ENCODE results near the gene ISL2. TPM values are rescaled to one million over a fixed set of nuclear protein-coding genes. Genes with fewer than 3 reads are reported as not detected.

The ISL2 gene
- total and polyA plus RNA-seq, 2 of the 13 experiments (the other 11 are each of a cell fraction or from before 2014, with no cell fraction given) = 4.3 to 5.1 TPM

GRCh38 chr15:76333720-76334437 is 2.7 kb upstream of the ISL2 start (continued):
- TF ChIP-seq PRDM10 (CRISPR knock-in tag; IDR thresholded peaks at IDR 0.05; ENCODE audit: low read depth) (peak; percentile 36), HHEX (CRISPR knock-in tag; IDR thresholded peaks at IDR 0.05) (no peak), ZNF557 (CRISPR knock-in tag; IDR thresholded peaks at IDR 0.05) (no peak), FUBP1 (CRISPR knock-in tag; IDR thresholded peaks at IDR 0.05; ENCODE audit: borderline replicate concordance) (0 out of 2 replicates have a peak, but pooled peaks have one; percentile 76), ZFP91 (CRISPR knock-in tag; IDR thresholded peaks at IDR 0.05; ENCODE audit: borderline replicate concordance) (peak; percentile 69; the same call in 1 of the 2 replicates), ZNF337 (CRISPR knock-in tag; IDR thresholded peaks at IDR 0.05; ENCODE audit: borderline replicate concordance, low read depth) (no peak), FOXP1 (IDR thresholded peaks at IDR 0.05) (no peak), FOXP1 (CRISPR knock-in tag; IDR thresholded peaks at IDR 0.05) (no peak), ZNF326 (CRISPR knock-in tag; IDR thresholded peaks at IDR 0.05; ENCODE audit: borderline replicate concordance) (no peak), NCOR1 (IDR thresholded peaks at IDR 0.05; ENCODE audit: borderline replicate concordance, low read length) (no peak), SSRP1 (CRISPR knock-in tag; IDR thresholded peaks at IDR 0.05) (no peak), DBP (CRISPR knock-in tag; IDR thresholded peaks at IDR 0.05; ENCODE audit: not compliant biosample characterization) (no peak), PAWR (CRISPR knock-in tag; IDR thresholded peaks at IDR 0.05; ENCODE audit: borderline replicate concordance) (no peak), NR3C1 (CRISPR knock-in tag; IDR thresholded peaks at IDR 0.05) (no peak), ZNF562 (CRISPR knock-in tag; IDR thresholded peaks at IDR 0.05; ENCODE audit: borderline replicate concordance) (no peak), RAD21 (CRISPR knock-in tag; IDR thresholded peaks at IDR 0.05) (peak; percentile 77), ZNF782 (CRISPR knock-in tag; IDR thresholded peaks at IDR 0.05; ENCODE audit: borderline replicate concordance) (peak; percentile 53; the same call in 1 of the 2 replicates), TOE1 (CRISPR knock-in tag; IDR thresholded peaks at IDR 0.05) (0 out of 2 replicates have a peak, but pooled peaks have one; percentile 56), HOXA7 (CRISPR knock-in tag; IDR thresholded peaks at IDR 0.05) (no peak), YY1 (IDR thresholded peaks at IDR 0.05; ENCODE audit: insufficient read depth, insufficient replicate concordance, low read depth, low read length) (no peak), ZNF354B (CRISPR knock-in tag; IDR thresholded peaks at IDR 0.05) (no peak), ONECUT2 (CRISPR knock-in tag; IDR thresholded peaks at IDR 0.05) (no peak), POLR2AphosphoS2 (IDR thresholded peaks at IDR 0.05; ENCODE audit: low read depth, low read length) (no peak)
